Measurements from ENCODE around the gene DDX10.

- no peak for TF ChIP-seq CTCF (IDR thresholded peaks at IDR 0.05)
- TF ChIP-seq MAX (IDR thresholded peaks at IDR 0.05; ENCODE audit: low read depth) = no peak
- TF ChIP-seq MXI1 (IDR thresholded peaks at IDR 0.05; ENCODE audit: low read depth, low read length) = no peak
- no peak for TF ChIP-seq TAF1 (IDR thresholded peaks at IDR 0.05; ENCODE audit: borderline replicate concordance, low read depth, low read length)
- no peak for TF ChIP-seq TCF12 (IDR thresholded peaks at IDR 0.05)
- TF ChIP-seq REST (IDR thresholded peaks at IDR 0.05; ENCODE audit: low read depth, low read length) = no peak
- no peak for TF ChIP-seq POLR2AphosphoS5 (IDR thresholded peaks at IDR 0.05; ENCODE audit: low read depth, low read length)
- no peak for TF ChIP-seq RFX5 (IDR thresholded peaks at IDR 0.05; ENCODE audit: low read length)
- TF ChIP-seq SIN3A (IDR thresholded peaks at IDR 0.05; ENCODE audit: borderline replicate concordance, low read depth, low read length) = no peak
- TF ChIP-seq EZH2phosphoT487 (IDR thresholded peaks at IDR 0.05; ENCODE audit: borderline replicate concordance, low read depth) = no peak
- no peak for TF ChIP-seq PBX3 (IDR thresholded peaks at IDR 0.05)
- TF ChIP-seq TEAD4 (IDR thresholded peaks at IDR 0.05; ENCODE audit: borderline replicate concordance, insufficient read depth) = no peak
- no peak for TF ChIP-seq YY1 (IDR thresholded peaks at IDR 0.05; ENCODE audit: low read depth)
Measured at GRCh38 chr11:108724974-108725689, 60.3 kb downstream of the DDX10 start.

All from SK-N-SH (cell line).